ENCODE measurements around the gene TREX2.

TREX2 gene

GRCh38 chrX:153433781-153434285 is 12.0 kb downstream of the TREX2 start:
- no peak for DNase-seq

GRCh38 chrX:153433161-153433680 is 12.6 kb downstream of the TREX2 start:
- no peak for DNase-seq

- DNase-seq, result no peak
Observed at GRCh38 chrX:153430796-153431195, 15.1 kb downstream of the TREX2 start.

GRCh38 chrX:153426204-153426603 is 19.7 kb downstream of the TREX2 start:
- no peak for DNase-seq

- DNase-seq, result no peak
Observed at GRCh38 chrX:153423652-153424051, 22.2 kb downstream of the TREX2 start.

GRCh38 chrX:153421856-153422255 is 24.0 kb downstream of the TREX2 start:
- DNase-seq, result no peak

GRCh38 chrX:153420851-153421599 is 24.8 kb downstream of the TREX2 start:
- DNase-seq, result no peak

GRCh38 chrX:153417637-153418036 is 28.2 kb downstream of the TREX2 start:
- DNase-seq, result no peak

- DNase-seq, result no peak
Observed at GRCh38 chrX:153416781-153417450, 28.9 kb downstream of the TREX2 start.

GRCh38 chrX:153414856-153415510 is 30.9 kb downstream of the TREX2 start:
- DNase-seq, result no peak

- DNase-seq, result no peak
Observed at GRCh38 chrX:153413731-153414130, 32.1 kb downstream of the TREX2 start.

GRCh38 chrX:153412746-153413720 is 32.8 kb downstream of the TREX2 start:
- no peak for DNase-seq

GRCh38 chrX:153411988-153412574 is 33.8 kb downstream of the TREX2 start:
- DNase-seq, result no peak

- peak in 1 of 2 experiments; percentile 1 for DNase-seq
Observed at GRCh38 chrX:153411255-153411987, 34.4 kb downstream of the TREX2 start, which contains the start of gene ZFP92. TSS of gene ZFP92 (plus strand) at chrX:153411472. CDS start at chrX:153418323, 6,851 bp downstream.

GRCh38 chrX:153410888-153411254 is 35.0 kb downstream of the TREX2 start:
- DNase-seq, result no peak

- no peak for DNase-seq
Observed at GRCh38 chrX:153410373-153410772, 35.5 kb downstream of the TREX2 start.

- no peak for DNase-seq
Observed at GRCh38 chrX:153409414-153410101, 36.3 kb downstream of the TREX2 start.

GRCh38 chrX:153408871-153409351 is 36.9 kb downstream of the TREX2 start:
- no peak for DNase-seq

GRCh38 chrX:153408221-153408721 is 37.6 kb downstream of the TREX2 start:
- no peak for DNase-seq

- DNase-seq, result no peak
Observed at GRCh38 chrX:153407736-153408135, 38.1 kb downstream of the TREX2 start.
